Measurements from ENCODE around the gene GRAMD2B. TPM values are rescaled to one million over a fixed set of nuclear protein-coding genes. Genes with fewer than 3 reads are reported as not detected.

Gene GRAMD2B
- total RNA-seq, 6 donors from 2014 or later: 11.3 to 70.4 (median 17.7) TPM

- no peak for TF ChIP-seq EP300 (IDR thresholded peaks at IDR 0.05)
- TF ChIP-seq CTCF (IDR thresholded peaks at IDR 0.05): no peak
- TF ChIP-seq POLR2AphosphoS5 (IDR thresholded peaks at IDR 0.05): no peak
- TF ChIP-seq POLR2A (IDR thresholded peaks at IDR 0.05): no peak
- no peaks in the 10 kb centered on the region for H3K27me3 ChIP-seq
- WGBS, 2 donors: 83 to 90% methylated on average over 5 of the region's 5 CpGs
- no peak overlapping the region for H3K4me3 ChIP-seq
- no peak overlapping the region for H3K27ac ChIP-seq
- H3K4me1 ChIP-seq: peaks cover 0 to 6% (median 0%) of the 10 kb centered on the region in 4 donors
- peaks cover 0 to 22% (median 4%) of the 10 kb centered on the region in 4 donors for H3K36me3 ChIP-seq
- DNase-seq: no peak
- H3K9me3 ChIP-seq: no peaks in the 10 kb centered on the region
- no peak for ATAC-seq (ENCODE audit: low FRiP score in 2 of 2)
Measured at GRCh38 chr5:126497506-126497905, 74.3 kb downstream of the GRAMD2B start.

GRCh38 chr5:126499278-126499677, 76.1 kb downstream of the GRAMD2B start:
- peak overlapping the region in 1 of 4 donors; percentile 37 for H3K27ac ChIP-seq
- H3K4me3 ChIP-seq: no peak overlapping the region
- H3K27me3 ChIP-seq: no peaks in the 10 kb centered on the region
- H3K36me3 ChIP-seq: peaks cover 0 to 9% (median 0%) of the 10 kb centered on the region in 4 donors
- DNase-seq: no peak
- TF ChIP-seq POLR2AphosphoS5 (IDR thresholded peaks at IDR 0.05): no peak
- no peak for TF ChIP-seq EP300 (IDR thresholded peaks at IDR 0.05)
- TF ChIP-seq POLR2A (IDR thresholded peaks at IDR 0.05): no peak
- TF ChIP-seq CTCF (IDR thresholded peaks at IDR 0.05): no peak
- peaks cover 7 to 23% (median 14%) of the 10 kb centered on the region in 4 donors for H3K4me1 ChIP-seq
- H3K9me3 ChIP-seq: no peaks in the 10 kb centered on the region
- no peak for ATAC-seq (ENCODE audit: low FRiP score in 2 of 2)
- 91% methylated on average over 2 of the region's 2 CpGs for WGBS, 2 donors

GRCh38 chr5:126499853-126500342, 76.7 kb downstream of the GRAMD2B start:
- Histone ChIP-seq H3K9me3 (no peaks in the 10 kb centered on the region), H3K36me3 (peaks cover 0 to 5% (median 0%) of the 10 kb centered on the region in 4 donors), H3K27ac (peak overlapping the region in 1 of 4 donors; percentile 37), H3K4me3 (no peak overlapping the region), H3K27me3 (no peaks in the 10 kb centered on the region), H3K4me1 (peaks cover 7 to 29% (median 15%) of the 10 kb centered on the region in 4 donors)
- DNase-seq (no peak), ATAC-seq (ENCODE audit: low FRiP score in 2 of 2) (no peak)
- TF ChIP-seq EP300 (IDR thresholded peaks at IDR 0.05): no peak
- no peak for TF ChIP-seq POLR2A (IDR thresholded peaks at IDR 0.05)
- peak in 5 of 6 experiments; percentile 18 to 42 (median 39) for TF ChIP-seq CTCF (IDR thresholded peaks at IDR 0.05)
- no peak for TF ChIP-seq POLR2AphosphoS5 (IDR thresholded peaks at IDR 0.05)
- WGBS, 2 donors: 82 to 89% methylated on average over 3 of the region's 3 CpGs

- peaks cover 0 to 5% (median 0%) of the 10 kb centered on the region in 4 donors for H3K36me3 ChIP-seq
- TF ChIP-seq POLR2AphosphoS5 (IDR thresholded peaks at IDR 0.05) (no peak), CTCF (IDR thresholded peaks at IDR 0.05) (no peak)
- WGBS, 2 donors: 87 to 98% methylated on average over 8 to 10 of the region's 10 CpGs
- no peak for DNase-seq
- H3K4me1 ChIP-seq: peaks cover 7 to 39% (median 19%) of the 10 kb centered on the region in 4 donors
- no peak overlapping the region for H3K4me3 ChIP-seq
- H3K27me3 ChIP-seq: no peaks in the 10 kb centered on the region
- H3K9me3 ChIP-seq: no peaks in the 10 kb centered on the region
- no peak for ATAC-seq (ENCODE audit: low FRiP score in 2 of 2)
- no peak overlapping the region for H3K27ac ChIP-seq
Measured at GRCh38 chr5:126501448-126501847, 78.2 kb downstream of the GRAMD2B start.

- Histone ChIP-seq H3K4me1 (peaks cover 16 to 52% (median 28%) of the 10 kb centered on the region in 4 donors), H3K9me3 (no peaks in the 10 kb centered on the region), H3K27me3 (no peaks in the 10 kb centered on the region), H3K4me3 (no peak overlapping the region), H3K27ac (peak overlapping the region in 3 of 4 donors; percentile 15 to 75 (median 68)), H3K36me3 (no peaks in the 10 kb centered on the region)
- DNase-seq: peak in 1 of 2 donors; percentile 51
- ATAC-seq (ENCODE audit: low FRiP score in 2 of 2): peak; percentile 65 to 77
- 18 to 32% methylated on average over 5 of the region's 5 CpGs for WGBS, 2 donors
- TF ChIP-seq POLR2AphosphoS5 (IDR thresholded peaks at IDR 0.05) (peak; percentile 50 to 54), EP300 (IDR thresholded peaks at IDR 0.05) (peak in 1 of 4 donors; percentile 29), POLR2A (IDR thresholded peaks at IDR 0.05) (peak in 1 of 4 donors; percentile 46), CTCF (IDR thresholded peaks at IDR 0.05) (no peak)
Measured at GRCh38 chr5:126503602-126504104, 80.4 kb downstream of the GRAMD2B start.

Measured in upper lobe of left lung (tissue), 6 donors.